GM21423 (cell line): ENCODE data around the gene WNT9A.

Experiments
- ATAC-seq: cut with Tn5 transposase; IDR thresholded peaks from one replicate; pipeline ENCODE4 v1.9.1; 2021; ENCODE audit warnings: mild to moderate bottlenecking, moderate library complexity; ENCODE audit not compliant: unreplicated experiment

WNT9A gene

GRCh38 chr1:227954163-227954850 lies 6.6 kb upstream of the WNT9A start:
- ATAC-seq, result no peak

- ATAC-seq, result no peak
These were observed 5.3 kb upstream of the WNT9A start for GRCh38 chr1:227953022-227953412.

GRCh38 chr1:227952374-227953021 lies 4.8 kb upstream of the WNT9A start:
- ATAC-seq, result no peak

- no peak for ATAC-seq
These were observed 4.1 kb upstream of the WNT9A start for GRCh38 chr1:227951624-227952373.

- no peak for ATAC-seq
These were observed 3.1 kb upstream of the WNT9A start for GRCh38 chr1:227950735-227951346.

GRCh38 chr1:227949954-227950734 lies 2.4 kb upstream of the WNT9A start:
- ATAC-seq, result no peak

- ATAC-seq, result no peak
These were observed 1.7 kb upstream of the WNT9A start for GRCh38 chr1:227949341-227949921.

GRCh38 chr1:227948493-227949260 lies 945 bp upstream of the WNT9A start:
- ATAC-seq, result no peak

GRCh38 chr1:227947386-227947675 lies 401 bp downstream of the WNT9A start:
- ATAC-seq, result no peak

GRCh38 chr1:227946624-227947385 lies 927 bp downstream of the WNT9A start:
- peak; percentile 51 for ATAC-seq

- ATAC-seq, result peak; percentile 46
These were observed 1.7 kb downstream of the WNT9A start for GRCh38 chr1:227945891-227946623.

GRCh38 chr1:227944931-227945890 lies 2.5 kb downstream of the WNT9A start:
- ATAC-seq, result no peak

- ATAC-seq, result no peak
These were observed 3.4 kb downstream of the WNT9A start for GRCh38 chr1:227944090-227944930.

- ATAC-seq, result no peak
These were observed 4.2 kb downstream of the WNT9A start for GRCh38 chr1:227943381-227944089.

GRCh38 chr1:227942716-227943261 lies 4.9 kb downstream of the WNT9A start:
- ATAC-seq, result no peak
